Endodermal cell (in vitro differentiated cells): Measurements from ENCODE around the gene HMCN2. TPM values are rescaled to one million over a fixed set of nuclear protein-coding genes. Genes with fewer than 3 reads are reported as not detected.
A peak's percentile ranks its signal among the peaks of the same experiment; 100 is the strongest.

Source experiments
- DNase-seq: peaks from one replicate; pipeline ENCODE4 v3.0.0-alpha.2; 2017
- H3K27ac ChIP-seq: 2 replicates; pipeline ENCODE4 v1.5.1; 2013; ENCODE audit warnings: mild to moderate bottlenecking, low read depth, low read length, moderate library complexity
- H3K27me3 ChIP-seq: 2 replicates; pipeline ENCODE4 v1.6.1; 2013; ENCODE audit warnings: mild to moderate bottlenecking, low read length, moderate library complexity; ENCODE audit not compliant: insufficient read depth, control insufficient read depth, poor library complexity, severe bottlenecking
- H3K36me3 ChIP-seq: 2 replicates; pipeline ENCODE4 v1.7.0; 2013; ENCODE audit warnings: mild to moderate bottlenecking, low read length, moderate library complexity; ENCODE audit not compliant: control insufficient read depth, insufficient read depth
- H3K4me1 ChIP-seq: one replicate; pipeline ENCODE4 v1.7.0; 2013; ENCODE audit warnings: low read length; ENCODE audit not compliant: control insufficient read depth, insufficient read depth
- H3K4me3 ChIP-seq: 2 replicates; pipeline ENCODE4 v1.5.1; 2013; ENCODE audit warnings: mild to moderate bottlenecking, low read length, moderate library complexity
- H3K9ac ChIP-seq: 2 replicates; pipeline ENCODE4 v1.6.1; 2013; ENCODE audit warnings: mild to moderate bottlenecking, low read length, moderate library complexity; ENCODE audit not compliant: poor library complexity, severe bottlenecking; ENCODE audit errors: extremely low read depth
- H3K9me3 ChIP-seq: 2 replicates; pipeline ENCODE4 v1.6.1; 2013; ENCODE audit warnings: mild to moderate bottlenecking, low read length, moderate library complexity; ENCODE audit not compliant: control insufficient read depth
- H3K27ac Mint-ChIP-seq: 2 replicates; pipeline ENCODE4 v1.8.0; 2020; ENCODE audit warnings: mixed read lengths
- H3K27me3 Mint-ChIP-seq: 2 replicates; pipeline ENCODE4 v1.8.0; 2021; ENCODE audit warnings: mild to moderate bottlenecking, mixed read lengths; ENCODE audit not compliant: insufficient read depth
- H3K36me3 Mint-ChIP-seq: 2 replicates; pipeline ENCODE4 v1.8.0; 2020; ENCODE audit warnings: low read depth, mixed read lengths
- H3K4me1 Mint-ChIP-seq: 2 replicates; pipeline ENCODE4 v1.8.0; 2020; ENCODE audit warnings: mixed read lengths
- H3K4me3 Mint-ChIP-seq: 2 replicates; pipeline ENCODE4 v1.8.0; 2020; ENCODE audit warnings: mild to moderate bottlenecking, moderate library complexity, mixed read lengths
- H3K9me3 Mint-ChIP-seq: 2 replicates; pipeline ENCODE4 v1.8.0; 2020; ENCODE audit warnings: mild to moderate bottlenecking, mixed read lengths
- CTCF ChIP-seq: fragments of 200-600 bp; sonication (generic); conservative IDR thresholded peaks from 2 replicates; pipeline ENCODE4 v1.5.0; 2021; ENCODE audit warnings: antibody characterized with exemption, mild to moderate bottlenecking
- WGBS, 2 experiments: methylation state at CpG; one replicate each; pipeline versions ENCODE4 v1.1.5 to v1.1.7; 2013; ENCODE audit warnings: missing lambda C conversion rate in 2 of 2, mixed read lengths in 1 of 2; ENCODE audit not compliant: insufficient coverage in 1 of 2, insufficient read length in 1 of 2; 5-methylcytosine and 5-hydroxymethylcytosine counted together
- total RNA-seq, 2 donors: library from RNA; stranded (reverse); fragmentation: NEBNext Ultra II Directional in 1 of 2; extraction: Animal tissue kit (Norgen Biotek cat#: 25700) in 1 of 2; gene quantifications; 2 replicates in 1 of 2; 3 replicates in 1 of 2; pipeline ENCODE4 v1.2.1, GENCODE V29; 2021

Gene HMCN2
- total RNA-seq, 2 donors from 2014 or later = 3.3 to 3.9 TPM

- Mint-ChIP-seq H3K27me3 (no peaks in the 10 kb centered on the region), H3K27ac (no peak overlapping the region), H3K36me3 (no peaks in the 10 kb centered on the region), H3K9me3 (no peaks in the 10 kb centered on the region), H3K4me3 (no peak overlapping the region), H3K4me1 (no peaks in the 10 kb centered on the region)
- WGBS, 2 experiments = 87 to 88% methylated on average over 5 to 8 of the region's 8 CpGs
- no peaks in the 10 kb centered on the region for H3K4me1 ChIP-seq
- H3K27me3 ChIP-seq = no peaks in the 10 kb centered on the region
- DNase-seq = no peak
- H3K9me3 ChIP-seq = no peaks in the 10 kb centered on the region
- no peak overlapping the region for H3K27ac ChIP-seq
- TF ChIP-seq CTCF = no peak
- H3K9ac ChIP-seq = no peak overlapping the region
- H3K4me3 ChIP-seq = no peak overlapping the region
- H3K36me3 ChIP-seq = no peaks in the 10 kb centered on the region
Measured at GRCh38 chr9:130381660-130382059, 116.1 kb downstream of the HMCN2 start.

GRCh38 chr9:130382096-130382495, 116.5 kb downstream of the HMCN2 start:
- Histone ChIP-seq H3K9me3 (no peaks in the 10 kb centered on the region), H3K27ac (no peak overlapping the region), H3K36me3 (no peaks in the 10 kb centered on the region), H3K4me1 (no peaks in the 10 kb centered on the region), H3K27me3 (no peaks in the 10 kb centered on the region), H3K4me3 (no peak overlapping the region), H3K9ac (no peak overlapping the region)
- Mint-ChIP-seq H3K36me3 (no peaks in the 10 kb centered on the region), H3K27me3 (no peaks in the 10 kb centered on the region), H3K27ac (no peak overlapping the region), H3K9me3 (no peaks in the 10 kb centered on the region), H3K4me1 (no peaks in the 10 kb centered on the region), H3K4me3 (no peak overlapping the region)
- no peak for TF ChIP-seq CTCF
- peak; percentile 68 for DNase-seq
- 86 to 92% methylated on average over 13 to 18 of the region's 18 CpGs for WGBS, 2 experiments

- Mint-ChIP-seq H3K27me3 (no peaks in the 10 kb centered on the region), H3K27ac (no peak overlapping the region), H3K9me3 (no peaks in the 10 kb centered on the region), H3K4me1 (no peaks in the 10 kb centered on the region), H3K4me3 (no peak overlapping the region), H3K36me3 (no peaks in the 10 kb centered on the region)
- Histone ChIP-seq H3K36me3 (no peaks in the 10 kb centered on the region), H3K27ac (no peak overlapping the region), H3K9me3 (no peaks in the 10 kb centered on the region), H3K4me3 (no peak overlapping the region), H3K27me3 (no peaks in the 10 kb centered on the region), H3K4me1 (no peaks in the 10 kb centered on the region), H3K9ac (no peak overlapping the region)
- TF ChIP-seq CTCF = no peak
- no peak for DNase-seq
- 85 to 91% methylated on average over 15 to 20 of the region's 20 CpGs for WGBS, 2 experiments
Measured at GRCh38 chr9:130382636-130383349, 117.2 kb downstream of the HMCN2 start.
